BJ (cell line): ENCODE results near the gene ITPKC. TPM values are rescaled to one million over a fixed set of nuclear protein-coding genes. Genes with fewer than 3 reads are reported as not detected.
"Not testable (repeated sequence)": the region's sequence is repeated elsewhere in the genome, so short reads cannot be mapped to it uniquely, and the experiment has no call there.

Source experiments
- CTCF ChIA-PET: fragments of 350-600 bp; formaldehyde crosslinking; extraction: SDS; loops from one replicate; lab custom pipeline; 2021; ENCODE audit warnings: antibody characterized with exemption, inconsistent platforms; lab: Yijun Ruan, JAX
- POLR2A ChIA-PET: fragments of 300-600 bp; sonication (Branson Sonifier 250); formaldehyde crosslinking; extraction: SDS; loops from one replicate; lab custom pipeline; 2021; ENCODE audit warnings: antibody characterized with exemption; lab: Charles Lee
- DNase-seq: peaks from one replicate; pipeline ENCODE4 v3.0.0-alpha.2; 2011; ENCODE audit warnings: low read depth
- H3K27me3 ChIP-seq: 2 replicates; pipeline ENCODE4 v1.6.0; 2011; ENCODE audit warnings: low read length; ENCODE audit not compliant: control insufficient read depth, insufficient read depth
- H3K36me3 ChIP-seq: 2 replicates; pipeline ENCODE4 v1.5.1; 2011; ENCODE audit warnings: low read length; ENCODE audit not compliant: control insufficient read depth, insufficient read depth
- H3K4me3 ChIP-seq: 2 replicates; pipeline ENCODE4 v1.5.1; 2011; ENCODE audit warnings: low read depth, mild to moderate bottlenecking, control low read depth, low read length
- CTCF ChIP-seq: IDR thresholded peaks from 2 replicates; pipeline ENCODE4 v1.5.1; 2011; ENCODE audit warnings: low read depth, mild to moderate bottlenecking, control low read depth, inconsistent platforms, low read length, moderate library complexity; ENCODE audit not compliant: insufficient read depth
- polyA plus RNA-seq: library from polyadenylated mRNA; depleted of rRNA; stranded (reverse); fragments of >200 nt; gene quantifications from 2 replicates; pipeline ENCODE4 v1.2.3, GENCODE V29; 2011

Gene ITPKC
- polyA plus RNA-seq, 1 experiment = 11.9 TPM

DNA sequence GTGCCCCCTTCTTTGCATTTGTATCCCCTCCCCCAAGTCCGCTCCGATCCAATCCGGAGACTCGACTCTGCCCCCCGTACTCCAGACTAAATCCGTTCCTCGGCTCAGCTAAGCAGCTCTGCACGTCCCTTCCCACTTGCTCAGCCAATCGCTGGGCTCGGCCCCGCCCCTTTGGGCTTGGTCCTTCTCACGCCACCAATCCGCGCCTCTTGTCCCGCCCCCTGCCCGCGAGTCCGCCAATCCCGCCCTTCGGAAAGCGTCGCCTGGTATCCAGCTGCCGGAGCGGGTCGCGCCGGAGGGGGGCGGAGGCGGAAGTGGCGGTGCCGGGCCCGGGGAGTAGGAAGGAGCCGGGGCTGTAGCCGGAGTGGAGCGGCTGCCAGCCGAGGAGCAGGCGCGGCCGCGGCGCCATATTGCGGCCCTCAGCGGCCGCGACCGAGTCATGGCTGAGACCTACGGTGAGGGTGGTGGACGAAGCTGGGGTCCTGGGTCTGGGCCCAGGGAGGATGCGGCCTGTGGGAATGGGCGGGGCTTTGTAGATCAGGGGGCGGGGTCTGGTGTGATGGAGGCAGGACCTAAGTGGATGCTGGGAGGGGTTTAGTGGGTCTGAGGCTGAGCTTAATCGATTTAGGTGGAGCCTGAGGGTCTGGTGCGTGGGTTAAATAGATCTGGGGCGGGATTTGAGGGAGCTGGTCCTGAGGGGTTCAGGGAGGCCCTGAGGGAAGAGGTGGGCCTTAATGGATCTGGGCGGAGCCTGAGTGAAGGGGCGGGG is 61.2 kb downstream of the ITPKC start, which contains the start of gene RAB4B:
RAB4B (plus strand) TSS at position 311 of the 769 bp plus-strand sequence; CDS start at position 440, 129 bp downstream.
- Histone ChIP-seq H3K27me3 (no peaks in the 10 kb centered on the region), H3K36me3 (peaks cover 3% of the 10 kb centered on the region; the same call in 1 of the 2 replicates), H3K4me3 (peak within 1 kb of the TSS; percentile 83)
- POLR2A ChIA-PET = interaction anchor here (0.5 to 1.7 kb wide), 9 partner anchors 19 to 499 kb away, joined by 3 to 31 read pairs (median 6); partner anchors contain the start of genes ACTMAP and EGLN2
- TF ChIP-seq CTCF = no peak
- CTCF ChIA-PET = interaction anchor here (0.7 to 3.8 kb wide), 8 partner anchors 18 to 116 kb away, joined by 3 to 22 read pairs (median 4); partner anchors contain the start of genes COQ8B, EGLN2 and ITPKC
- DNase-seq = peak; percentile 98

- CTCF ChIA-PET = interaction anchor here (1.0 to 3.8 kb wide), 7 partner anchors 13 to 117 kb away, joined by 3 to 22 read pairs (median 4); partner anchors contain the start of genes COQ8B, EGLN2 and ITPKC
- H3K27me3 ChIP-seq = no peaks in the 10 kb centered on the region
- DNase-seq = no peak
- H3K4me3 ChIP-seq = peak overlapping the region; percentile 83
- no peak for TF ChIP-seq CTCF
- POLR2A ChIA-PET = interaction anchor here (0.5 to 1.7 kb wide), 5 partner anchors 20 to 500 kb away, joined by 3 to 11 read pairs (median 6); partner anchors contain the start of gene EGLN2
- H3K36me3 ChIP-seq = peaks cover 3% of the 10 kb centered on the region; the same call in 1 of the 2 replicates
Measured at GRCh38 chr19:40778706-40779284, 61.9 kb downstream of the ITPKC start.

GRCh38 chr19:40780582-40780981 is 63.7 kb downstream of the ITPKC start:
- Histone ChIP-seq H3K27me3 (no peaks in the 10 kb centered on the region), H3K4me3 (no peak overlapping the region), H3K36me3 (peaks cover 3% of the 10 kb centered on the region; the same call in 1 of the 2 replicates)
- no peak for TF ChIP-seq CTCF
- ChIA-PET POLR2A (no interaction called here), CTCF (interaction anchor here (1.0 kb wide), 1 partner anchor 12 kb away, joined by 3 read pairs; no protein-coding TSS in a partner anchor)
- DNase-seq = no peak

- ChIA-PET CTCF (no interaction called here), POLR2A (no interaction called here)
- TF ChIP-seq CTCF = no peak
- DNase-seq = no peak
- Histone ChIP-seq H3K27me3 (no peaks in the 10 kb centered on the region), H3K4me3 (no peak overlapping the region), H3K36me3 (peaks cover 3% of the 10 kb centered on the region; the same call in 1 of the 2 replicates)
Measured at GRCh38 chr19:40781140-40781539, 64.2 kb downstream of the ITPKC start.

DNA sequence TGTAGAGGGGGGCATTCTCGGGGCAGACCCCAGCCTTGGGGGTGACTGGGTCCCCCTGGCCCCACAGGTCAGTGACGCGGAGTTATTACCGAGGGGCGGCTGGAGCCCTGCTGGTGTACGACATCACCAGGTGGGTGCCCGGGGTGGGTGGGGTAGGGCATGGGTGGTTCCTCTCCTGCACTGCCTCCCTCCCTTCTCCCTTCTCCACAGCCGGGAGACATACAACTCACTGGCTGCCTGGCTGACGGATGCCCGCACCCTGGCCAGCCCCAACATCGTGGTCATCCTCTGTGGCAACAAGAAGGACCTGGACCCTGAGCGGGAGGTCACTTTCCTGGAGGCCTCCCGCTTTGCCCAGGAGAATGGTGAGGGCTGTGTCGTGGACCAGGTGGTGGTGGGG is 66.8 kb downstream of the ITPKC start:
- DNase-seq = no peak
- Histone ChIP-seq H3K36me3 (peaks cover 3% of the 10 kb centered on the region), H3K4me3 (no peak overlapping the region), H3K27me3 (no peaks in the 10 kb centered on the region)
- CTCF ChIA-PET = no interaction called here
- POLR2A ChIA-PET = no interaction called here
- no peak for TF ChIP-seq CTCF

- H3K4me3 ChIP-seq, CTCF ChIA-PET, POLR2A ChIA-PET, H3K27me3 ChIP-seq, DNase-seq, H3K36me3 ChIP-seq: not testable (repeated sequence)
Measured at GRCh38 chr19:40784146-40784545, 67.2 kb downstream of the ITPKC start.
